PC-9 (cell line): ENCODE measurements around the gene MS4A7. TPM values are rescaled to one million over a fixed set of nuclear protein-coding genes. Genes with fewer than 3 reads are reported as not detected.

Experiments
- BruUV-seq: library from RNA; stranded (reverse); fragments of 400-500 nt; replicated peaks from 2 replicates; lab custom pipeline; 2021; lab: Mats Ljungman, UMichigan
- CTCF ChIA-PET: fragments of 300-600 bp; sonication (Branson Sonifier 250); formaldehyde crosslinking; loops from one replicate; lab custom pipeline; 2022; ENCODE audit warnings: antibody characterized with exemption; lab: Charles Lee
- POLR2A ChIA-PET: fragments of 300-600 bp; sonication (Branson Sonifier 250); formaldehyde crosslinking; loops from one replicate; lab custom pipeline; 2022; ENCODE audit warnings: antibody characterized with exemption; ENCODE audit not compliant: unreplicated experiment; lab: Charles Lee
- DNase-seq, 2 experiments: peaks; one replicate each; pipeline versions ENCODE4 v3.0.0 to v3.0.0-alpha.2; 2015 to 2022; ENCODE audit warnings: mixed read lengths in 1 of 2
- H2AFZ ChIP-seq: fragments of 200-600 bp; sonication (generic); 2 replicates; pipeline ENCODE4 v1.8.1; 2017; ENCODE audit warnings: antibody characterized with exemption
- H3F3A ChIP-seq: fragments of 200-600 bp; sonication (generic); 2 replicates; pipeline ENCODE4 v1.8.1; 2017; ENCODE audit warnings: antibody characterized with exemption, mild to moderate bottlenecking, low read depth; ENCODE audit not compliant: insufficient read depth
- H3K27ac ChIP-seq: fragments of 200-600 bp; sonication (generic); 2 replicates; pipeline ENCODE4 v1.6.1; 2016; ENCODE audit warnings: mixed run types
- H3K27me3 ChIP-seq: fragments of 200-600 bp; sonication (generic); 2 replicates; pipeline ENCODE4 v1.6.1; 2016; ENCODE audit warnings: low read depth, mixed run types; ENCODE audit not compliant: insufficient read depth
- H3K36me3 ChIP-seq: fragments of 200-600 bp; sonication (generic); 2 replicates; pipeline ENCODE4 v1.6.1; 2016; ENCODE audit warnings: low read depth, mixed run types
- H3K4me1 ChIP-seq: fragments of 200-600 bp; sonication (generic); replicated peaks from 2 replicates; pipeline ENCODE4 v1.6.1; 2016; ENCODE audit warnings: mixed run types; ENCODE audit not compliant: insufficient read depth
- H3K4me2 ChIP-seq: fragments of 200-600 bp; sonication (generic); 2 replicates; pipeline ENCODE4 v1.6.1; 2017; ENCODE audit warnings: mixed run types
- H3K4me3 ChIP-seq: fragments of 200-600 bp; sonication (generic); 2 replicates; pipeline ENCODE4 v1.6.1; 2016; ENCODE audit warnings: mixed run types
- H3K79me2 ChIP-seq: fragments of 200-600 bp; sonication (generic); 2 replicates; pipeline ENCODE4 v1.6.1; 2017; ENCODE audit warnings: low read depth, mixed run types
- H3K9me2 ChIP-seq: fragments of 200-600 bp; sonication (generic); 2 replicates; pipeline ENCODE4 v1.8.1; 2017; ENCODE audit warnings: mild to moderate bottlenecking; ENCODE audit not compliant: insufficient read depth
- H3K9me3 ChIP-seq: fragments of 200-600 bp; sonication (generic); 2 replicates; pipeline ENCODE4 v1.8.1; 2016; ENCODE audit warnings: low read depth; ENCODE audit not compliant: insufficient read depth
- H4K20me1 ChIP-seq: fragments of 200-600 bp; sonication (generic); 2 replicates; pipeline ENCODE4 v1.8.1; 2017; ENCODE audit not compliant: insufficient read depth
- CTCF ChIP-seq: fragments of 200-600 bp; sonication (generic); conservative IDR thresholded peaks from 2 replicates; pipeline ENCODE4 v1.6.1; 2017; ENCODE audit warnings: mixed run types, antibody characterized with exemption, mild to moderate bottlenecking, moderate library complexity
- EZH2 ChIP-seq: fragments of 200-600 bp; sonication (generic); IDR thresholded peaks from 2 replicates; pipeline ENCODE4 v1.8.0; 2017; ENCODE audit warnings: antibody characterized with exemption, low read depth
- intact Hi-C: fragments of 100-400 bp; cut with micrococcal nuclease; formaldehyde crosslinking; loops from one replicate; pipeline ENCODE4 v1.10.0; 2022; ENCODE audit not compliant: unreplicated experiment
- total RNA-seq: library from RNA; stranded (reverse); gene quantifications from 2 replicates; pipeline ENCODE4 v1.2.3, GENCODE V29; 2021

Gene MS4A7
- total RNA-seq, 1 experiment from 2014 or later: not detected

GRCh38 chr11:60389279-60389910 lies 11.1 kb downstream of the MS4A7 start:
- Histone ChIP-seq H3K79me2 (no peaks in the 10 kb centered on the region), H4K20me1 (no peaks in the 10 kb centered on the region), H2AFZ (no peak overlapping the region), H3K9me2 (no peaks in the 10 kb centered on the region; the same call in 1 of the 2 replicates), H3K4me3 (no peak overlapping the region), H3K4me1 (no peaks in the 10 kb centered on the region), H3K27me3 (peaks cover 20% of the 10 kb centered on the region), H3K9me3 (no peaks in the 10 kb centered on the region), H3F3A (no peaks in the 10 kb centered on the region), H3K36me3 (no peaks in the 10 kb centered on the region), H3K4me2 (no peak overlapping the region), H3K27ac (no peak overlapping the region)
- no peak for DNase-seq
- no TSS peak for BruUV-seq
- TF ChIP-seq EZH2 (no peak), CTCF (no peak)
- POLR2A ChIA-PET: no interaction called here
- intact Hi-C loops: no loop called here
- CTCF ChIA-PET: no interaction called here

- BruUV-seq: no TSS peak
- Histone ChIP-seq H3K4me1 (no peaks in the 10 kb centered on the region), H3K27ac (no peak overlapping the region), H4K20me1 (no peaks in the 10 kb centered on the region), H3K9me3 (no peaks in the 10 kb centered on the region), H3K9me2 (no peaks in the 10 kb centered on the region; the same call in 1 of the 2 replicates), H3K36me3 (no peaks in the 10 kb centered on the region), H3K27me3 (peaks cover 25% of the 10 kb centered on the region), H3K79me2 (no peaks in the 10 kb centered on the region), H3K4me2 (no peak overlapping the region), H3K4me3 (no peak overlapping the region), H2AFZ (no peak overlapping the region), H3F3A (no peaks in the 10 kb centered on the region)
- POLR2A ChIA-PET: no interaction called here
- CTCF ChIA-PET: no interaction called here
- no peak for DNase-seq
- intact Hi-C loops: no loop called here
- no peak for TF ChIP-seq CTCF
- TF ChIP-seq EZH2: no peak
Observed at GRCh38 chr11:60390419-60390818, 12.1 kb downstream of the MS4A7 start.

GRCh38 chr11:60392361-60392760 lies 14.0 kb downstream of the MS4A7 start:
- POLR2A ChIA-PET: no interaction called here
- H3K27ac ChIP-seq: no peak overlapping the region
- DNase-seq: no peak
- TF ChIP-seq CTCF: no peak
- TF ChIP-seq EZH2: no peak
- H3K9me2 ChIP-seq: no peaks in the 10 kb centered on the region; the same call in 1 of the 2 replicates
- CTCF ChIA-PET: no interaction called here
- peaks cover 25% of the 10 kb centered on the region for H3K27me3 ChIP-seq
- H3K36me3 ChIP-seq: no peaks in the 10 kb centered on the region
- no peaks in the 10 kb centered on the region for H3F3A ChIP-seq
- H3K79me2 ChIP-seq: no peaks in the 10 kb centered on the region
- no peak overlapping the region for H3K4me2 ChIP-seq
- H3K4me1 ChIP-seq: no peaks in the 10 kb centered on the region
- no peak overlapping the region for H3K4me3 ChIP-seq
- H4K20me1 ChIP-seq: no peaks in the 10 kb centered on the region
- no TSS peak for BruUV-seq
- H3K9me3 ChIP-seq: no peaks in the 10 kb centered on the region
- intact Hi-C loops: no loop called here
- H2AFZ ChIP-seq: no peak overlapping the region
